Tibial nerve (tissue), 4 donors: Measurements from ENCODE around the gene COBL. TPM values are rescaled to one million over a fixed set of nuclear protein-coding genes. Genes with fewer than 3 reads are reported as not detected.

ENCODE experiments used
- DNase-seq, 2 donors: peaks; one replicate each; pipeline ENCODE4 v3.0.0-alpha.2; 2019; ENCODE audit warnings: low spot score in 2 of 2
- H3K27ac ChIP-seq, 4 donors: fragments of 200-600 bp; sonication (generic) in 3 of 4; one replicate each; pipeline ENCODE4 v1.5.1; 2017 to 2019; ENCODE audit warnings: mild to moderate bottlenecking in 1 of 4
- H3K27me3 ChIP-seq, 2 donors: fragments of 200-600 bp; sonication (generic) in 1 of 2; one replicate each; pipeline versions ENCODE4 v1.5.1 to v1.6.0; 2017 to 2019
- H3K36me3 ChIP-seq, 3 donors: fragments of 200-600 bp; sonication (generic); one replicate each; pipeline ENCODE4 v1.5.1; 2018 to 2019
- H3K4me1 ChIP-seq, 4 donors: fragments of 200-600 bp; sonication (generic) in 3 of 4; one replicate each; pipeline ENCODE4 v1.5.1; 2017 to 2019
- H3K4me3 ChIP-seq, 4 donors: fragments of 200-600 bp; sonication (generic) in 3 of 4; one replicate each; pipeline ENCODE4 v1.5.1; 2017 to 2019; ENCODE audit warnings: mild to moderate bottlenecking in 1 of 4, moderate library complexity in 1 of 4
- H3K9me3 ChIP-seq, 4 donors: fragments of 200-600 bp; sonication (generic) in 3 of 4; one replicate each; pipeline ENCODE4 v1.5.1; 2017 to 2019
- EP300 ChIP-seq, 2 donors: sonication (generic); formaldehyde crosslinking; IDR thresholded peaks; one replicate each; pipeline ENCODE4 v1.6.1; 2017; ENCODE audit warnings: antibody characterized with exemption in 2 of 2, mild to moderate bottlenecking in 1 of 2
- POLR2A ChIP-seq, 2 donors: fragments of 450-650 bp; IDR thresholded peaks; one replicate each; pipeline ENCODE4 v1.6.1; 2017; ENCODE audit warnings: antibody characterized with exemption in 2 of 2, mild to moderate bottlenecking in 2 of 2, moderate library complexity in 2 of 2
- WGBS, 2 donors: methylation state at CpG; one replicate each; pipeline ENCODE4 v1.1.5; 2018; 5-methylcytosine and 5-hydroxymethylcytosine counted together
- total RNA-seq, 4 donors: library from RNA; depleted of rRNA; stranded (reverse); fragments of >200 nt; gene quantifications; one replicate each; pipeline ENCODE4 v1.1.0, GENCODE V29; 2016
- TF ChIP-seq, protein P1 (sequence below), 5 experiments: fragments of 200-600 bp in 3 of 5; fragments of 450-650 bp in 2 of 5; sonication (generic) in 3 of 5; IDR thresholded peaks; one replicate each; pipeline ENCODE4 v1.5.1; 2016 to 2019; ENCODE audit warnings: antibody characterized with exemption in 5 of 5, mild to moderate bottlenecking in 3 of 5, moderate library complexity in 2 of 5

COBL gene
- total RNA-seq, 4 donors from 2014 or later, result 6.3 to 18.1 (median 8.1) TPM

DNA sequence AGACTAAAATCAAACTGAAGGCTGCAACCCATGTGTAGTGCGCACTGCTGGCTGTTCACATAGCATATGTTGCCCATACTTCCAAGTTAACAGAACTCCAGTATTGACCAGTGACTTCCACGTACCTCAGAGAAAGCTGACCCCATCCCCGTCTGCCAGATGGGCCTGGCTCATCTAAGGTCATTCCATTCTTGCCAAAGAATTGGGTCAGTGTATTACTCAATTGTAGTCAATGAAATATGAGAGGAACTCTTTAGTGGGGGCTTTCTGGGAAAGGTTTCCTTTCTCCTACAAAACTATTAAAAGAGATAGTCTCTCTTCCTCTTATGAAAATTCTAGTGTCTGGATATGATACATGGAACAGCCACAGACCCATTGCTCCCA is 238.6 kb downstream of the COBL start:
- H3K9me3 ChIP-seq, result no peaks in the 10 kb centered on the region
- no peak for TF ChIP-seq POLR2A (IDR thresholded peaks at IDR 0.05)
- no peak for TF ChIP-seq EP300 (IDR thresholded peaks at IDR 0.05)
- TF ChIP-seq, protein P1, sequence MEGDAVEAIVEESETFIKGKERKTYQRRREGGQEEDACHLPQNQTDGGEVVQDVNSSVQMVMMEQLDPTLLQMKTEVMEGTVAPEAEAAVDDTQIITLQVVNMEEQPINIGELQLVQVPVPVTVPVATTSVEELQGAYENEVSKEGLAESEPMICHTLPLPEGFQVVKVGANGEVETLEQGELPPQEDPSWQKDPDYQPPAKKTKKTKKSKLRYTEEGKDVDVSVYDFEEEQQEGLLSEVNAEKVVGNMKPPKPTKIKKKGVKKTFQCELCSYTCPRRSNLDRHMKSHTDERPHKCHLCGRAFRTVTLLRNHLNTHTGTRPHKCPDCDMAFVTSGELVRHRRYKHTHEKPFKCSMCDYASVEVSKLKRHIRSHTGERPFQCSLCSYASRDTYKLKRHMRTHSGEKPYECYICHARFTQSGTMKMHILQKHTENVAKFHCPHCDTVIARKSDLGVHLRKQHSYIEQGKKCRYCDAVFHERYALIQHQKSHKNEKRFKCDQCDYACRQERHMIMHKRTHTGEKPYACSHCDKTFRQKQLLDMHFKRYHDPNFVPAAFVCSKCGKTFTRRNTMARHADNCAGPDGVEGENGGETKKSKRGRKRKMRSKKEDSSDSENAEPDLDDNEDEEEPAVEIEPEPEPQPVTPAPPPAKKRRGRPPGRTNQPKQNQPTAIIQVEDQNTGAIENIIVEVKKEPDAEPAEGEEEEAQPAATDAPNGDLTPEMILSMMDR (IDR thresholded peaks at IDR 0.05), result no peak
- H3K4me1 ChIP-seq, result no peaks in the 10 kb centered on the region
- H3K27ac ChIP-seq, result no peak overlapping the region
- WGBS, 2 donors, result 71 to 76% methylated on average over 3 of the region's 3 CpGs
- H3K4me3 ChIP-seq, result no peak overlapping the region
- no peak for DNase-seq
- H3K27me3 ChIP-seq, result no peaks in the 10 kb centered on the region
- H3K36me3 ChIP-seq, result peaks cover 0 to 3% (median 0%) of the 10 kb centered on the region in 3 donors

DNA sequence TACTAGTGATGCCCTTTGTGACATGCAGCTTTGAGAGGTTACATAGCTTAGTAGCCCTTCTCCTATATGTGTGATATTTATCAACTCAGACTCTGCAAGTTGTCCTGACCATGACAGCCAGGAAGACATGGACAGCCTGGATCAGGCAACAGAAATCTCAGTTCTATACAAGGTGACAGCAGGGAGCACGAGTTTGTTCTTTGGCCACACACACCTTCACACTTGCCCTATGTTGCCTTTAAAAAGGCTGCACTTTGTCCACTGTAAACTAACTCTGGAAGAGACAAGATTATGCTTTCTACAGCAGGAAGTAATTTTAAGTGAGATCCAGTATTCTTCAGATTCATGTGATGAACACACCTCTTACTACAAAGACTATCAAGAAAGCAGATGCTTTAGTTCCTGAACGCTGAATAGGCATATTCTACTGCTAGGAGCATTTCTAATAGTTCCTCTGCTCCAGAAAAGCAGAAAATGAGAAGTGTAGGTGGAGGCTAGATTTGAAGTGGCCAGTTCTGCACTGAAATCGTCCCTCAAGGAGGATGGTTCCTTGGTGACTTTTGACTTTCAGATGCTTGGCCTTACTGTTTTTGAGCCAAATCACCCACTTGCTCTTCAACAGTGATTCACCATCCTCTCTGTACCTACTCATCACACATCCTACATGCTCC is 239.2 kb downstream of the COBL start:
- 80% methylated on average over 3 of the region's 3 CpGs for WGBS, 2 donors
- no peak for DNase-seq
- H3K36me3 ChIP-seq, result peaks cover 0 to 3% (median 0%) of the 10 kb centered on the region in 3 donors
- no peaks in the 10 kb centered on the region for H3K4me1 ChIP-seq
- H3K9me3 ChIP-seq, result no peaks in the 10 kb centered on the region
- no peaks in the 10 kb centered on the region for H3K27me3 ChIP-seq
- TF ChIP-seq EP300 (IDR thresholded peaks at IDR 0.05) (no peak), POLR2A (IDR thresholded peaks at IDR 0.05) (no peak)
- TF ChIP-seq, protein P1 (IDR thresholded peaks at IDR 0.05), result no peak
- no peak overlapping the region for H3K27ac ChIP-seq
- H3K4me3 ChIP-seq, result no peak overlapping the region

DNA sequence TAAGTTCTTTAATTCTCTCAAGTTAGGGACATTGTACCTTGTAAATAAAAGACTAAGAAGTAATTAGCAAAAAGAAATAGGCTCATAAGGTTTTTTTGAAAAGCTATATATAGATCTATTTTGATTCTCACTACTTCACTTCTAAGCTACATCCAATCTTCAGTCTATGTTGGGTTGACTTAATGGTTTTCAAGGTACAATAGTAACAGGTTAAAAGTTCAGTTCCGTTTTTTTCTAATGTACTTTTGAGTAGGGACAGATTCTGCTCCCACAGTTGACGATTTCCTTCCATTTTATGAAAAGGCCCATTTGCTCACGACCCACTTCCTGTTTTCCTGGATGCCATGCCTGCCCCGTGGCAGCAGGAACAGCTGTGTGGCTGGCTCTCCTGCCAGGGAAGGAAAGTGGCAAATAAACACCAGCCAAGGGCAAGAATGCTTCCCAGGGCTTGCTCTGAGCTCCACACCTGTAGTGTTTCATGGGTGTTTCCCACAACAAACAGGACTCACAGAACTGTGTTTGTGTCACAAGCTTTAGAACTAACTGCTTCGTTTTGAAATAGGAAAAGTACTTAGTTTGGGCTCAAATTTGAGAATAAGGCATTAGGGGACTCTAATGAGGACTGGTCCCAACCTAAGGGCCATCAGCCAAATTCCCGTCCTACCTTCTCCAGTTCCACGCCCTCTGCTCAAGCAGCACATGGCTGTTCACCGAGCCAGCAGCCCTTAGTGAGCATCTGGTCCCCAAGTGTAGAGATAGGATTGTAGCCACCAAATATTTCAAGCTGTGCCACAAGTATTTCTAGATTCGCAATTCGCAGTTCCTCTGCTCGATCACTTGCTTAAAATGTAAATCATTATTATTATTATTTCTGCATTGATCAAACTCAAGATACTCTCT is 240.7 kb downstream of the COBL start:
- no peak for DNase-seq
- WGBS, 2 donors, result 73 to 78% methylated on average over 11 of the region's 11 CpGs
- TF ChIP-seq, protein P1 (IDR thresholded peaks at IDR 0.05), result no peak
- no peak for TF ChIP-seq POLR2A (IDR thresholded peaks at IDR 0.05)
- peak in 1 of 2 donors; percentile 56 for TF ChIP-seq EP300 (IDR thresholded peaks at IDR 0.05)
- no peak overlapping the region for H3K4me3 ChIP-seq
- H3K27me3 ChIP-seq, result no peaks in the 10 kb centered on the region
- H3K36me3 ChIP-seq, result peaks cover 0 to 3% (median 0%) of the 10 kb centered on the region in 3 donors
- H3K4me1 ChIP-seq, result no peaks in the 10 kb centered on the region
- H3K27ac ChIP-seq, result peak overlapping the region in 2 of 4 donors; percentile 2 to 9
- no peaks in the 10 kb centered on the region for H3K9me3 ChIP-seq

DNA sequence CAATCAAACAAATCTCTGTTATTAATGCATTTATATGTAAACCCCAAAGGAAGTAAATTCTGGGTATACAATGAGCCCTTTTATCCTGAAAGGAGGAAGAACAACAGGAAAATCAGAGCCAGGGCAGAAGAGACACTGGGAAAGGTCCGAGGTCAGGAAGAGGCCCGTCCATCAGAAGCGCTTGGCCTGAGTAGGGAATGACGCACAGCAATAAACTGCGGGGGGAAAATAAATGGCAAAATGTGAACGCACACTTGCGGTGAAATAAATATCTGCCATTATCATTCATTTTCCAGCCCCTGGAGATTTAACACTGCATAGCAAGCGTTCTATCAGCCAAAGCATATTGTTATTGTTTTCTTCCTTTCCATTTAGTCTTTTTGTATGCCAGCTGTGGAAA is 243.4 kb downstream of the COBL start:
- Histone ChIP-seq H3K36me3 (no peaks in the 10 kb centered on the region), H3K4me1 (peaks cover 0 to 8% (median 0%) of the 10 kb centered on the region in 4 donors), H3K27me3 (no peaks in the 10 kb centered on the region), H3K4me3 (no peak overlapping the region), H3K27ac (no peak overlapping the region), H3K9me3 (no peaks in the 10 kb centered on the region)
- 52 to 54% methylated on average over 8 of the region's 8 CpGs for WGBS, 2 donors
- no peak for DNase-seq
- TF ChIP-seq, protein P1 (IDR thresholded peaks at IDR 0.05), result no peak
- TF ChIP-seq POLR2A (IDR thresholded peaks at IDR 0.05) (no peak), EP300 (IDR thresholded peaks at IDR 0.05) (no peak)

DNA sequence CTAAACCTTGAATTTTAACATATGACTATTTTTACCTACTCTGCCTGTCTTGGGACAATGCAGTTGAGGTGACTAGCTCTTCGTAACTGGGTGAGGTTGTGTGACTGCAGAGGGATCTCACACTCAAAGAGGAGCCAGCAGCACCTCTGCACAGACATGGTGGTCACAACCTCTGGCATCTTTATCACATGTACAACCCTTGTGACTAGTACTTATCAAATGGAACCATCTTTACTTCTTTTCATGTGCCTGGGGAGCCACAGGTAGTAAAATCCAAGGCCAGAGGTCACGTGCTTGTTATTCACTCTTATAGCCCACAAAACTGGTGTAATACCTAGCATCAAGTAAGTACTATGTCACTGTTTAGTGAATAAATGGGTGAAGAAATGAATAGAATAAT is 244.3 kb downstream of the COBL start:
- Histone ChIP-seq H3K27ac (peak overlapping the region in 1 of 4 donors; percentile 55), H3K4me3 (no peak overlapping the region)
- DNase-seq, result no peak

More for the DNA sequence above, 244.3 kb downstream of the COBL start:
- TF ChIP-seq, protein P1 (IDR thresholded peaks at IDR 0.05), result no peak
- no peak for TF ChIP-seq EP300 (IDR thresholded peaks at IDR 0.05)
- TF ChIP-seq POLR2A (IDR thresholded peaks at IDR 0.05), result no peak
- no peaks in the 10 kb centered on the region for H3K9me3 ChIP-seq
- peaks cover 0 to 16% (median 0%) of the 10 kb centered on the region in 4 donors for H3K4me1 ChIP-seq
- no peaks in the 10 kb centered on the region for H3K27me3 ChIP-seq
- H3K36me3 ChIP-seq, result no peaks in the 10 kb centered on the region
- 88 to 94% methylated on average over 2 of the region's 2 CpGs for WGBS, 2 donors
